ENCODE results near the gene BMPR1B. TPM values are rescaled to one million over a fixed set of nuclear protein-coding genes. Genes with fewer than 3 reads are reported as not detected.

The BMPR1B gene
- total RNA-seq, 3 donors from 2014 or later: 0.36 to 3.3 (median 0.81) TPM

GRCh38 chr4:94939791-94940519, 182.2 kb downstream of the BMPR1B start:
- H3K9me3 ChIP-seq: no peaks in the 10 kb centered on the region
- intact Hi-C loops (cut with DNase I, micrococcal nuclease): no loop called here

DNA sequence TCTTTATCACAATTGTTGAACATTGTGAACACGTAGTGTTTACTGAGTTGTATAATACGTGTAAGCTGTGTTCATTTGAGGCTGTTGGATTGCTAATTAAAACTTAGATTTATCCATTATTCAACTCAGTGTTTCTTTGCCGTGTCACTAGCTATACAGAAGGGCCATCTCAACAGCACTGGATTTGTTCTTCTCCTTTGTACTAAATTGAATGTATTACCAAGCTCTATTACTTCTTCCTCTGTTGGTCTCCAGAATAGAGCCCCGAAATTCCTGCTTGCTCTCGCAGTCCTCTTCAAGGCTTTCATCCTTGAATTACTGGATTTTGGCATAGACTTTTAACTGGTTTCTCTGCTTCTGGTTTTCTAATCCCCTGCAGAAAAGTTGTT, 182.8 kb downstream of the BMPR1B start:
- no peaks in the 10 kb centered on the region for H3K4me1 ChIP-seq (ENCODE audit: low read depth)
- ATAC-seq (no peak), DNase-seq (no peak)
- no peaks in the 10 kb centered on the region for H3K36me3 ChIP-seq (ENCODE audit: low read depth)
- H3K4me3 ChIP-seq: no peak overlapping the region
- intact Hi-C loops (cut with DNase I, micrococcal nuclease): no loop called here
- TF ChIP-seq CTCF (IDR thresholded peaks at IDR 0.05): no peak
- H3K9me3 ChIP-seq: no peaks in the 10 kb centered on the region

More at GRCh38 chr4:94939791-94940519, 182.2 kb downstream of the BMPR1B start:
- no peaks in the 10 kb centered on the region for H3K36me3 ChIP-seq (ENCODE audit: low read depth)
- no peak for ATAC-seq
- H3K4me1 ChIP-seq (ENCODE audit: low read depth): no peaks in the 10 kb centered on the region
- H3K4me3 ChIP-seq: no peak overlapping the region
- DNase-seq: no peak
- no peak for TF ChIP-seq CTCF (IDR thresholded peaks at IDR 0.05)

- Histone ChIP-seq H3K9me3 (no peaks in the 10 kb centered on the region), H3K4me1 (ENCODE audit: low read depth) (no peaks in the 10 kb centered on the region), H3K4me3 (no peak overlapping the region), H3K36me3 (ENCODE audit: low read depth) (no peaks in the 10 kb centered on the region)
- intact Hi-C loops (cut with DNase I, micrococcal nuclease): no loop called here
- ATAC-seq: no peak
- TF ChIP-seq CTCF (IDR thresholded peaks at IDR 0.05): no peak
- no peak for DNase-seq
Measured at GRCh38 chr4:94941706-94942105, 184.0 kb downstream of the BMPR1B start.

- Histone ChIP-seq H3K36me3 (ENCODE audit: low read depth) (no peaks in the 10 kb centered on the region), H3K9me3 (no peaks in the 10 kb centered on the region), H3K4me3 (no peak overlapping the region), H3K4me1 (ENCODE audit: low read depth) (no peaks in the 10 kb centered on the region)
- TF ChIP-seq CTCF (IDR thresholded peaks at IDR 0.05): no peak
- DNase-seq: no peak
- no peak for ATAC-seq
- intact Hi-C loops (cut with DNase I, micrococcal nuclease): no loop called here
Measured at GRCh38 chr4:94944726-94945125, 187.0 kb downstream of the BMPR1B start.

- H3K4me1 ChIP-seq (ENCODE audit: low read depth): no peaks in the 10 kb centered on the region
- H3K36me3 ChIP-seq (ENCODE audit: low read depth): no peaks in the 10 kb centered on the region
- no peak overlapping the region for H3K4me3 ChIP-seq
- no peaks in the 10 kb centered on the region for H3K9me3 ChIP-seq
- DNase-seq: no peak
- ATAC-seq: no peak
- no peak for TF ChIP-seq CTCF (IDR thresholded peaks at IDR 0.05)
- intact Hi-C loops (cut with DNase I, micrococcal nuclease): no loop called here
Measured at GRCh38 chr4:94947681-94948108, 189.9 kb downstream of the BMPR1B start.
